Hepatocyte (in vitro differentiated cells): ENCODE measurements around the gene GNAS.

Experiments
- CTCF ChIP-seq: fragments of 200-600 bp; sonication (generic); IDR thresholded peaks from 2 replicates; pipeline ENCODE4 v1.5.1; 2016; ENCODE audit warnings: antibody characterized with exemption, mild to moderate bottlenecking; ENCODE audit not compliant: poor library complexity
- EZH2phosphoT487 ChIP-seq: fragments of 200-600 bp; sonication (generic); IDR thresholded peaks from one replicate; pipeline ENCODE4 v1.6.1; 2018; ENCODE audit warnings: antibody characterized with exemption, mild to moderate bottlenecking, low read depth, moderate library complexity; ENCODE audit not compliant: unreplicated experiment, severe bottlenecking

DNA sequence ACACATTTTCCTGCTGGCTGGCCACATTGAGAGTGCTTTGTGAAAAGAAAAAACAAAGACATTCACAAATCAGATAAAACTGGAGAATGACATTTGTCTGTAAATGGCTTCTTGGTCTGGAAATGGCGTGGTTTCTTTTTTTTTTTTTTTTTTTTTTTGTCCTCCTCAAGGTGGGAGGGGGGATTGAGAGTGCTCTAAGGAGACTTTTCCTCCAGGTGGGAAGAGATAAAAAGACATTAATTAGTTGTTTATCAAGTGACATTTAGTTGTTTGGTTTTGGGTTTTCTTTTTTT is 40.4 kb downstream of the GNAS start:
- TF ChIP-seq CTCF (no peak), EZH2phosphoT487 (no peak)
